ENCODE results near the gene PHYH.

PHYH gene

DNA sequence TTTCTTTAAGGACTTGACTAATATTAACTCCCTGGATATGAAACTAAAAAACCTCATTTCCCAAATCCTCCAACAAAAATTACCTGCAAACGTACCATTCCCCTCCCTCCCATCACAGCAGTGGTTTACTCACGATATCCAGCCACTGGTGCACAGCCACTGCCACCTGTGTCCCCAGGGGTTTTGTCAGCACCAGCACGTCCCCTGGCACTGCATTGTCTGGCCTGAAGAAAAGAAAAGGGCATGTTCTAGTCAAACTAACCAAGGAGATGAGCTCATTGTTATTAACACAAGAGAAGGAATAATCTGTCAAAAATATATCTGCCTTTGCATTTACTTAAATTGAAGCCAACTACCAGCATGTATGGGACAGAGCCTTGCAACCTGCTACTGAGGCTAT, 29.7 kb upstream of the PHYH start:
- no peak for DNase-seq (ENCODE audit: extremely low read depth, low read depth)
- TF ChIP-seq, protein P1, sequence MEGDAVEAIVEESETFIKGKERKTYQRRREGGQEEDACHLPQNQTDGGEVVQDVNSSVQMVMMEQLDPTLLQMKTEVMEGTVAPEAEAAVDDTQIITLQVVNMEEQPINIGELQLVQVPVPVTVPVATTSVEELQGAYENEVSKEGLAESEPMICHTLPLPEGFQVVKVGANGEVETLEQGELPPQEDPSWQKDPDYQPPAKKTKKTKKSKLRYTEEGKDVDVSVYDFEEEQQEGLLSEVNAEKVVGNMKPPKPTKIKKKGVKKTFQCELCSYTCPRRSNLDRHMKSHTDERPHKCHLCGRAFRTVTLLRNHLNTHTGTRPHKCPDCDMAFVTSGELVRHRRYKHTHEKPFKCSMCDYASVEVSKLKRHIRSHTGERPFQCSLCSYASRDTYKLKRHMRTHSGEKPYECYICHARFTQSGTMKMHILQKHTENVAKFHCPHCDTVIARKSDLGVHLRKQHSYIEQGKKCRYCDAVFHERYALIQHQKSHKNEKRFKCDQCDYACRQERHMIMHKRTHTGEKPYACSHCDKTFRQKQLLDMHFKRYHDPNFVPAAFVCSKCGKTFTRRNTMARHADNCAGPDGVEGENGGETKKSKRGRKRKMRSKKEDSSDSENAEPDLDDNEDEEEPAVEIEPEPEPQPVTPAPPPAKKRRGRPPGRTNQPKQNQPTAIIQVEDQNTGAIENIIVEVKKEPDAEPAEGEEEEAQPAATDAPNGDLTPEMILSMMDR (IDR thresholded peaks at IDR 0.05; ENCODE audit: low read depth, low read length) = no peak

DNA sequence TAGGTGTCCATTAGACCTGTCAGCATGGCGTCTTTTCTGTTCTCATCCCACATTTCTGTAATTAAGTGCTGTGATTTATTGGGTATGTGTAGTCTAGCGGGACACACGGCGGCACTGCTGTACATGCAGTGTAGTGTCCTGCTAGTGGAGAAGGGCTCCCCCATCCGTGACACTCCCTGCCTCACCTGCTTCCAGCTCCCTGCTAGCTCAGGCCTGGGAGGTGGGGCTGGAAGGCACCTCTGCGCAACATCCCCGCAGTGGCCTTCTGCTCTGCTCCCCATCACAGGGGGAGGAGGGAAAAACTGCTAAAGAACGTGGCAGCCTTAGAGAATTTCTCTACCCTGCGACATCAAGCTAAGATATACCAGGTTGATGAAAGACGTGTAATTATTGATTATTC, 28.7 kb upstream of the PHYH start:
- TF ChIP-seq, protein P1 (IDR thresholded peaks at IDR 0.05; ENCODE audit: low read depth, low read length) = no peak

DNA sequence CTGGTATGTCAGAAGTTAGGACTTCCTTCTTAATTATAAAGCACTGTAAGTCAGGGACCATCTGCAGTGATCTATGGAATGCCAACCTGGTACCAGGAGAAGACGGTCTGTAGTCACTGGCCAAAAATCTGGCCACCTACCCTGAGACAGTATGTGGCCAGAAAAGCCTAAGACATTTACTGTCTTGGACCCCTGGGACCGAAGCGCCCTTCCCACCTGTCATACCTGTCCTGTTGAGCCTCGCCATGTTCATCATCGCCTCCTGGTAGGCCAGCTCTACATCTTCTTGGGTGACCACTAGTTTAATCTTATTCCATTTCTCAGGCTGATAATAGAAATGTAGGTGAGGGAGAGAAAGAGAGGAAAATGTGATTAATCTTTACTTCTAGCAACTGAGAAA, 28.3 kb upstream of the PHYH start:
- DNase-seq (ENCODE audit: extremely low read depth, low read depth) = no peak
- TF ChIP-seq, protein P1 (IDR thresholded peaks at IDR 0.05; ENCODE audit: low read depth, low read length) = no peak

More for the DNA sequence above, 28.7 kb upstream of the PHYH start:
- no peak for DNase-seq (ENCODE audit: extremely low read depth, low read depth)

DNA sequence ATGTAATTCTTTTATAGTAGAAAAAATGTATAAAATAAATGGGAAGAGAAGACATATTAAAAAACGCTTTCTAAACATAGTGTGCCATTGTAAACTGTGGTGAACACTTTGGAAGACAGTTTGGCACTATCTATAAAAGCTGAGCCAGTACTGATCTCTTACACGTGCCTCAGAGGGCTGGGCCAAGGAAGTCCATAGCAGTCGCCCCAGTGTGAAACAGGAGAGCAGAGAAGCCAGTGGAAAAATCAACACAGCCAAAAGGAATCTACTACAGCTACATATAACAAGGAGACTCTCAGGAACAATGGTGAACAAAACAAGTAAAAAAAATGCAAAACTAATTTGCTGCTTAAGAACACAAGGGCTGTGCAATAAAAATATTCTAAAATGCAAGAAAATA, 27.7 kb upstream of the PHYH start:
- DNase-seq (ENCODE audit: extremely low read depth, low read depth) = no peak
- TF ChIP-seq, protein P1 (IDR thresholded peaks at IDR 0.05; ENCODE audit: low read depth, low read length) = no peak

DNA sequence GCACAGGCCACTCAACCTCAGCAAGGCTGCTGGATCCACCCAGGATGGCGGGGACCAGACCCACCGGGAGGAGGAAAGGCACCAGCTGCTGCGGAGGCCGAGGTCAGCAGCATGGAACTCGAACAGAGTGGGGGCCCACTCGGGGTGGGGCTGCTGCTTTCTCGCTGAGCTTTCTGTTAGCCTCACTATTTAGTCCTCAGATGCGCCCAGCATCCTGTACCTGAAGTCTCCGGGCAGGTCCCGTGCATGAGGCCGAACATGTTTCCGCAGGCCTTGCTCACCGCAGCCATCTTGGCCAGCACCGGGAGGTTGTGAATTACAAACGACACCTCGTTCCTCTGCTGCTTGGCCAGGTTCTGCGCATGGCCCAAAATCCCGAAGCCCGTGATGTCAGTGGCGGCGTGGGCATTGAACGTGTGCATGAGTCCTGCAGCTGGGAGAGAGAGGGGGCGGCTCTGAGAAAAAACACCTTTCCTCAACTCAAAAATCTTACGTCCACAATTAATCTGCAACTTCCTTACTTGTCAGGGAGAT, 22.8 kb upstream of the PHYH start:
- TF ChIP-seq, protein P1 (IDR thresholded peaks at IDR 0.05; ENCODE audit: low read depth, low read length) = no peak

DNA sequence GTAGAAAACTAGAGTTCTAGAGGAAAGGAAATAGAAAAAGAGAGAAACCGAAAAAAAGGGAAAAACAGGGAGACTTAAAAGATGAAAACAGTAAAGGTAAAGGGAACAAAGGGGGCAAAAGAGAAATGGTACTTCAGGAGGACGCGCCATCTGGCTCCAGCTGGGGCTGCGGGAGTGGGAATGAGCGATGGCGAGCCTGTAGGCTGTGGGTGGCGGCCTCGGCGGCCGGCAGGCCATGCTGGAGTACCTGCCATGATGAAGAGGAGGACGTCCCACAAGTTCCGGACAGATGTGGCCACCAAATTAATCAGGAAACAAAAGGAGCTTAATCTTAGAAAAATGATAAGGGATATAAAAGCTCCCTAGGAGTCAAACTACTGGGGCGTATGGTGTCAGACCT, 21.7 kb upstream of the PHYH start:
- TF ChIP-seq, protein P1 (IDR thresholded peaks at IDR 0.05; ENCODE audit: low read depth, low read length) = no peak

More for the DNA sequence above, 22.8 kb upstream of the PHYH start:
- no peak for DNase-seq (ENCODE audit: extremely low read depth, low read depth)

DNA sequence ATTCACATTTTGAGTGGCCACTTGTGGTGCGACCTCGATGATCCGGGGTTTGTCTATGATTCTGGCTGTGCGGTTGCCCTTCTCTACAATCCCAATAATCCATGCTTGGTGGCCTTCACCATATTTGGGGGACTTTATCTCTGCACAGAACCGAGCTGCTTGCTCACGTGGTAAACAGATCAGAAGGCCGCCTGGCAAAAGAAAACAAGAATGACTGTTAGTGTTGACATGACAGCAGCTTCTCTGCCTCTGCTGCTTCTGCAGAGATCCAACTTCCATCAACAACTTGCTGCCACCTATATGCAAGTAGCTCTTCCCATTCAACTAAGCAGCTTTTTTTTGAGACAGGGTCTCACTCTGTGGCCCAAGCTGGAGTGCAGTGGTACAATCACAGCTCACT, 19.3 kb upstream of the PHYH start:
- DNase-seq (ENCODE audit: extremely low read depth, low read depth) = no peak
- TF ChIP-seq, protein P1 (IDR thresholded peaks at IDR 0.05; ENCODE audit: low read depth, low read length) = no peak

More for the DNA sequence above, 21.7 kb upstream of the PHYH start:
- no peak for DNase-seq (ENCODE audit: extremely low read depth, low read depth)

All from AG09319 (cell line).